Stimulated activated CD8-positive, alpha-beta memory T cell treated with anti-CD3 and anti-CD28 coated beads, Interleukin-4, amount 100 ng/mL, for 1 hour (primary cell): ENCODE data around the gene SV2C.
"Not testable (repeated sequence)": the region's sequence is repeated elsewhere in the genome, so short reads cannot be mapped to it uniquely, and the experiment has no call there.

Source experiments
- DNase-seq, 2 donors: peaks; one replicate each; pipeline ENCODE4 v3.0.0-alpha.2; 2020; ENCODE audit warnings: low read depth in 2 of 2, low spot score in 1 of 2

The SV2C gene

GRCh38 chr5:76294573-76294972, 211.4 kb downstream of the SV2C start:
- no peak for DNase-seq

DNA sequence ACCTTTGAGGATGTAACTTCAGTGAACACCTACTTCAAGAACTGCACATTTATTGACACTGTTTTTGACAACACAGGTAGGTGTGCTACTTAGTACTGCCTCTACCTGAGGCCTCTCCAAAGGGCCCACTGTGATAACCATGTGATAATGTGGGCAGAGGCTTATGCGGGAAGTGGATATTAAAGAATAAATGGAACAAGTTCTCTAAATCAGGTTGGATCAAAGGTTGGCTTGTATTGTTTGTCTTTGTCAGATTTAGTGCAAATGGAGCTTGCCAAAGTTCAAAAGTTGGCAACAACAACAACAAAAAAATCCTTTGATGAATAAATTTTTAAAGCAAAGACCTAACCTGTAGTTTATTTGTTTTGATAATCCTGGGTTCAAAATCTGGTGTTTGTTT, 215.7 kb downstream of the SV2C start:
- DNase-seq: no peak

GRCh38 chr5:76299592-76299991, 216.4 kb downstream of the SV2C start:
- no peak for DNase-seq

GRCh38 chr5:76301932-76302331, 218.7 kb downstream of the SV2C start:
- not testable (repeated sequence) for DNase-seq

DNA sequence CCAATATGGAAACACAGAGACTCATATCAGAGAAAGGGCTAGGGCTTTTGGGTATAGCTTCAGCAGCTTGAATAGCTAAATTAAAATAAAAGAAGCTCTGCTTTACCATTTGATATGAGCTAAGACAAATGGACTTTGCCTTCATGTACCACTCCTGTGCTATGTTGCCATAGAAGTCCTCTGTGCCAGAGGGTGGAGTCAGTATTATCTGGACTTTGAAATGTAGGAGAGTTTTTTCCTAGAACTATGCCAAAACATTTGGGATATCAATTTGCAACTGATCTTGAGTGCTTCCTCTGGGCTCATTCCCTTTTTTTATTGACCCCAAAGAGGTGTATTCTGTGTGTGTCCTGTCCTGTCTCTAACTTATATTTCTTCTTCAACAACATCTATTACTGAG, 219.5 kb downstream of the SV2C start:
- not testable (repeated sequence) for DNase-seq

DNA sequence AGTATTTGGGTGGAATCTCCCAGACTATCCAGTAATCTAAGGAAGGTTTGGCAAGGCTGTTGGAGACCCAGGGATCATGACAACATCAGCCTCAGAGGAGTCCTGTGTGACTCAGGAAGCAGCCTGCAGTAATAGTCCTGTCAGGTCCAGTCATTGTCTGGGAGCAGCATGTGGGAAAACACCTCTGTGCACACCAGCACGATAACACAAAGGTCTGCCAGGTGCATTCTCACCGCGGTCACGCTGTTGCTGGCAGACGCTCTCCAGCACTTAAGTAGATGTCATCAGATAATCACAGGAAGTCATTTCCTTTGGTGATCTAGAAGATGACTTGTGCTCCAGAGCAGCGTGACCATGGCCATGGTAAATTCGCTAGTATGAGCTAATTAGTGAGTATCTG, 220.7 kb downstream of the SV2C start:
- no peak for DNase-seq

- no peak for DNase-seq
These were observed 222.1 kb downstream of the SV2C start for GRCh38 chr5:76305269-76305668.

DNA sequence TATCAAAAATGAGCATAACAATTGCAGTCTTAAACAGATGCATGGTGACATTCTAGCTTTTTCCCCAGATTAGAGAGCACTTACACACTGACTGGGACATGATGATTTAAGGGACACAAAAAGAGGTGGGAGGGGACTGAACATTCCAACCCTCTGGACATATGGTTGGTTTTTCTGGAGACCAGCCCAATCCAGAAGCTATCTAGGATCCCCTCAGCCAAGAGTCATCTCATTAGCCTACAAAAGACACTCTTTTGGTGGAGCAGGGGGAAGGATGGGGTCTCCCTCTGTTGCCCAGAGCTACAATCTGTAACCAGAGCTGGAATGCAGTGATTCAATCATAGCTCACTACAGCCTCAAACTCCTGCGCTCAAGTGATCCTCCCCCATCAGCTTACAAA, 222.6 kb downstream of the SV2C start:
- DNase-seq: no peak

GRCh38 chr5:76310208-76310607, 227.0 kb downstream of the SV2C start:
- DNase-seq: no peak

DNA sequence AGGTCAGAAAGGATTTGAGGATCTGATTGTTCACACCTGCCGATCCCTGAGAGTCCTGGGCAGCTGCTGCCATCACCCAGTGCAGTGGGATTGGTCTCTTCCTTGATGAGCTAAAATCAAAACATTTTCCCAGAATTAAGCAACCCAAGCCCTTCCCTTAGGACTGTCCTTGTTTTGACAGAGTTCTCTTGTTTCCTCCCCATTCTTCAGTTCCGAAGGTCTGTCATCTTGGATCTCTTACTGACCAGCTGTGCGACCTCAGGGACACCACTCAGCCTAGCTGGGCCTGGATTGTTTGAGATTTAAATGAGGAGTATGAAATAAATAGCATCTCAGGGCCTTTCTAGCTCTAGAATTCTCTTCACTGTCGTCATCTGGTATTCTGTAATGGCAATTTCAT, 229.6 kb downstream of the SV2C start:
- no peak for DNase-seq

GRCh38 chr5:76314643-76315042, 231.5 kb downstream of the SV2C start:
- no peak for DNase-seq

GRCh38 chr5:76319673-76320072, 236.5 kb downstream of the SV2C start:
- no peak for DNase-seq

DNA sequence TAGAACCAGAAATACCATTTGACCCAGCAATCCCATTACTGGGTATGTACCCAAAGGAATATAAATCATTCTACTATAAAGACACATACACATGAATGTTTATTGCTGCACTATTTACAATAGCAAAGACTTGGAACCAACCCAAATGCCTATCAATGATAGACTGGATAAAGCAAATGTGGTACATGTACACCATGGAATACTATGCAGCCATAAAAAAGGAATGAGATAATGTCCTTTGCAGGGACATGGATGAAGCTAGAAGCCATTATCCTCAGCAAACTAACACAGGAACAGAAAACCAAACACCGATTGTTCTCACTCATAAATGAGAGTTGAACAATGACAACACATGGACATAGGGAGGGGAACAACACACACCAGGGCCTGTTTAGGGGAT, 240.3 kb downstream of the SV2C start:
- DNase-seq: not testable (repeated sequence)

DNA sequence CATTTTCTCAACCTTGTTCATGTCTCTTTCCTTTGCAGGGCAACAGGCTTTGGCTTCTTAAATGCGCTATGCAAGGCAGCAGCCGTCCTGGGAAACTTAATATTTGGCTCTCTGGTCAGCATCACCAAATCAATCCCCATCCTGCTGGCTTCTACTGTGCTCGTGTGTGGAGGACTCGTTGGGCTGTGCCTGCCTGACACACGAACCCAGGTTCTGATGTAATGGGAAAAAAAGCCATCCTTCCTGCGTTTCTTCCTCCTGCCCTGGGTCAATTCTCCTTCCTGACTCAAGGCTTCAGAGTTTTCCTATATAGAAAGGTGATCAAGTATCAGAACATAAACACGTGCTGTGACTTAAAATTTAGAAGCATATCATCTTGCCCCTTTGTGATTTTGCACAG, 242.1 kb downstream of the SV2C start:
- no peak for DNase-seq

- DNase-seq: no peak
These were observed 242.8 kb downstream of the SV2C start for GRCh38 chr5:76325876-76326491.

- DNase-seq: no peak
These were observed 243.6 kb downstream of the SV2C start for GRCh38 chr5:76326577-76327302.

DNA sequence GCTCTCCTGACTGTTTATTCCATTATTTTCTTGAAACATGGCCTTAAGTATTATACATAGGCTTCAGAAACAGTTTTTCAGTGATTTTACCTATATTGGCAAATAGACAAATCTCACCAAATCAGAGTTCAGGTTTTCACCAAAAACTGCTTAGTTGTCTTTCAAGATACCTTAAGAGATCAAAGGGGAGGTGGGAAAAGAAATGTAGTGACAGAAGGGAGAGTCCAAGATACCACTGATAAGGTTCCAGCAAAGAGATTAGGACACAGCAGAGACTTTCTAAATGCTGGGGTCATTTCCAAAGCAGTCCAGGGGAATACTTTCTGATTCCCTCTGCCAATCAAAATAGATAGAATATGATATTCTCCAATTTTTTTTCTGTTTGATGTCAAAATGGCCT, 246.2 kb downstream of the SV2C start:
- no peak for DNase-seq

GRCh38 chr5:76331126-76331525, 247.9 kb downstream of the SV2C start:
- DNase-seq: no peak

DNA sequence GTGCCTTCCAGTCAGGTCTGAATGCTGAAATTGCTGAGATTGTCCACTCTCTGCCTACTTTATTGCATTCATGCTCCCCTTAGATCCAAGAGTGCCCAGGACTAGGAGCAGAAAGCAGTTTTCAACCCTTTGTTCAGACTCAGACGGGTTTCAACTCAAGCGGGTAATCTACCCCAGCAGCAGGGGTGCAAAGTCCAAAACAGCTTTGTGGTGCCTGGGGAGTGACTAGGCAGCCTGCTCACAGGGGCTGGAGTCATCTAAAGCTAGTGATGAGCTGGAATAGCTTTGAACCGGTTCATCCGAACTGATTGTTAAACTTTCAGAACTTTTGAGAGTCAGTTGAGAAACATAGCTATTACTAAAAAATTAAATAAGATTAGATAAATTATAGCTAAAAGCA, 248.9 kb downstream of the SV2C start:
- no peak for DNase-seq

DNA sequence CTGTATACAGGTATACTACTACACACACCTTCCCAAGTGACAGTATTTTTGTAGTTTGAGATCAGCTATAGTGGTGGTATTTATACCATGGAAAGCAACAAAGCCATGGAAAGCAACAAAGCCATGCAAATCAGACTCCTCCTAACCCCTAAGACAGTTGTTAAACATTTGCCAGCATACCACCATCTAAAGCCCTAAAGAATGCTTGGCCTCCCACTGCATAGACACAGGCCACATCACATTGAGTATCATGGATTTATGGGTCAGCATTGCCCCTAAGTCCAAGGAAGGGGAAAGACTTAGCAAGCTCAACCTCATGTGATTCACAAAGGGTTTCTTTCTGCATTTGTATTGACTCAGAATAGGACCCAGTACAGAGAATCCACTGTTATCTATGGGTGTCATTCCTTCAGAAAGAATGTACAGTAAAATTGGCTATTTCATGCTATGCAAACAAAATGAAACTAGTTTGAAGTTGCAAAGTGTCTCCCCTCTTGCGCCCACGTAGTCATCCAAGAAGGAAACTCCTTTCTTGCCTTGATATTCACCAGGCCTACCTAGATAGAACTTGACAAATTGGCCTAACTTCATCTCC, 249.5 kb downstream of the SV2C start:
- DNase-seq: no peak

DNA sequence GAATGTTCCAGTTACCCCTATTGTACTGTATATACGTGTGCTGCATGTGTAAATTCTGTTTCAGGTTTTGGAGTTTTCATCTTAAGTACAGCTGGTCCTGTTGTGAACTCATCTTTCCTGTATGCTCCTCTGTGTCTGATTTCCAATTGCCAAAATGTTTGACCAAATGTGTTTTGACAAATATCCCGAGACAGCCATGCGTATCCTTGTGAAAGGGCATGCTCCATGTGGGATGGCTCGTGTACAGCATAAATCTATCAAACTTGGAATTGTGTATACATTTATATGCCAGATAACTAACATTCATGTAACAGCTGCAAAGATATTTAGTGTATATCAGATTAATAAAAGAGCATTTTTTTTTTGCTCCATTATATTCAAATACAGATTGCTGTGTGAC, 250.4 kb downstream of the SV2C start:
- no peak for DNase-seq

GRCh38 chr5:76334574-76334973, 251.4 kb downstream of the SV2C start:
- DNase-seq: no peak

DNA sequence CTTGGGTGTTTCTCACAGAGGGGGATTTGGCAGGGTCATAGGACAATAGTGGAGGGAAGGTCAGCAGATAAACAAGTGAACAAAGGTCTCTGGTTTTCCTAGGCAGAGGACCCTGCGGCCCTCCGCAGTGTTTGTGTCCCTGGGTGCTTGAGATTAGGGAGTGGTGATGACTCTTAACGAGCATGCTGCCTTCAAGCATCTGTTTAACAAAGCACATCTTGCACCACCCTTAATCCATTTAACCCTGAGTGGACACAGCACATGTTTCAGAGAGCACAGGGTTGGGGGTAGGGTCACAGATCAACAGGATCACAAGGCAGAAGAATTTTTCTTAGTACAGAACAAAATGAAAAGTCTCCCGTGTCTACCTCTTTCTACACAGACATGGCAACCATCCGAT, 252.3 kb downstream of the SV2C start:
- not testable (repeated sequence) for DNase-seq
